ENCODE data around the gene SLC13A4.

DNA sequence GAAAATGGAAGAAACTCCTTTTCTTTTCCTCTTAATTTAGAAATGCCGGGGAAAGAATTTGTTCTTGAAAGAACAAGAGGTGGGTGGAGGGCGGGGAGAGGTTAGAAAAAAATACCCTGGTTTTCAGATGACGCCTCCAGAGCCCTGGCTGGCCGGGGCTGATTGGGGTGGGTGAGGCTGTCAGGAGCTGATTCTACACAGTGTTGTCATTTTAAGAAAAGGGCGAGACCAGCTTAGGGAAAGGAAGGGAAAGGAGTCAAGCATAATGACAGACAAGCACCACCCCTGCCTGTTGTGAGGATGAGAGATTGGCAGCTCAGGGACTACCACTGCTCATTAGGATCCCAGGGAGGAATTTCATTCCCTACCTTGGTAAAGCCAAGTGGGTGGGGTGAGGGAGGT, 30.5 kb upstream of the SLC13A4 start:
- TF ChIP-seq CTCF (conservative IDR thresholded peaks at IDR 0.05; ENCODE audit: low read length) = no peak
- no peak for TF ChIP-seq EZH2phosphoT487 (IDR thresholded peaks at IDR 0.05; ENCODE audit: borderline replicate concordance, low read depth, low read length)

Measured in OCI-LY7 (cell line).